Heart left ventricle (tissue), 16 donors: ENCODE data around the gene AEBP1. TPM values are rescaled to one million over a fixed set of nuclear protein-coding genes. Genes with fewer than 3 reads are reported as not detected.

ENCODE experiments used
- ATAC-seq, 4 donors: fragments of 200-7000 bp; cut with Tn5 transposase; one replicate each; pipeline ENCODE4 v1.9.1; 2020 to 2022; ENCODE audit warnings: moderate library complexity in 4 of 4, mild to moderate bottlenecking in 3 of 4, moderate number of reproducible peaks in 1 of 4
- DNase-seq, 5 donors: peaks; one replicate each; pipeline ENCODE4 v3.0.0-alpha.2; 2020
- H3K27ac ChIP-seq, 12 donors: fragments of 200-600 bp; sonication (generic) in 4 of 12; one replicate each; pipeline versions ENCODE4 v1.5.0 to v1.8.0; 2016 to 2022; ENCODE audit warnings: mild to moderate bottlenecking in 2 of 12
- H3K27me3 ChIP-seq, 9 donors: fragments of 200-600 bp; sonication (generic) in 2 of 9; one replicate each; pipeline versions ENCODE4 v1.5.1 to v1.8.0; 2016 to 2022; ENCODE audit warnings: mild to moderate bottlenecking in 3 of 9
- H3K36me3 ChIP-seq, 9 donors: fragments of 200-600 bp; sonication (generic) in 2 of 9; one replicate each; pipeline versions ENCODE4 v1.5.0 to v1.8.0; 2018 to 2022; ENCODE audit warnings: mild to moderate bottlenecking in 2 of 9
- H3K4me1 ChIP-seq, 12 donors: fragments of 200-600 bp; sonication (generic) in 4 of 12; one replicate each; pipeline versions ENCODE4 v1.5.0 to v1.8.0; 2016 to 2022; ENCODE audit warnings: mild to moderate bottlenecking in 3 of 12
- H3K4me3 ChIP-seq, 12 donors: fragments of 200-600 bp; sonication (generic) in 4 of 12; one replicate each; pipeline versions ENCODE4 v1.5.0 to v1.8.0; 2017 to 2022; ENCODE audit warnings: mild to moderate bottlenecking in 9 of 12, moderate library complexity in 4 of 12
- H3K9me3 ChIP-seq, 12 donors: fragments of 200-600 bp; sonication (generic) in 4 of 12; one replicate each; pipeline versions ENCODE4 v1.5.0 to v1.8.0; 2016 to 2022; ENCODE audit warnings: mild to moderate bottlenecking in 1 of 12
- POLR2A ChIP-seq, 2 donors: fragments of 450-650 bp; IDR thresholded peaks; one replicate each; pipeline ENCODE4 v1.6.1; 2017; ENCODE audit warnings: antibody characterized with exemption in 2 of 2, mild to moderate bottlenecking in 2 of 2, moderate library complexity in 2 of 2
- WGBS, 4 donors: extraction: QIAGEN DNeasy Blood & Tissue Kit in 2 of 4; methylation state at CpG; one replicate each; pipeline versions ENCODE4 v1.1.5 to v1.1.7; 2013 to 2018; 5-methylcytosine and 5-hydroxymethylcytosine counted together
- intact Hi-C, 10 donors: fragments of 100-400 bp; cut with DNase I; formaldehyde crosslinking; loops; one replicate each; pipeline versions ENCODE4 v1.11.1 to v1.14.2; 2022
- polyA plus RNA-seq, 2 donors: library from polyadenylated mRNA; stranded (reverse); fragments of 200-250 nt; gene quantifications; one replicate each; pipeline ENCODE4 v1.2.3, GENCODE V29; 2013
- total RNA-seq, 9 donors: library from RNA; depleted of rRNA in 2 of 9; stranded (reverse); fragments of >200 nt in 2 of 9; fragmentation: NEBNext Ultra II Directional in 3 of 9; extraction: Animal tissue kit (Norgen Biotek cat#: 25700) in 3 of 9; gene quantifications; one replicate each; pipeline versions ENCODE4 v1.1.0 to v1.2.4, GENCODE V29; 2016 to 2023
- TF ChIP-seq, protein P1 (sequence below), 12 donors: fragments of 200-600 bp; sonication (generic) in 4 of 12; IDR thresholded peaks; one replicate each; pipeline versions ENCODE4 v1.5.0 to v1.8.0; 2018 to 2022; ENCODE audit warnings: antibody characterized with exemption in 12 of 12, mild to moderate bottlenecking in 5 of 12
- donor health status: ischemic (EF 13 %, LVEDD 7.1; RV severe dilation, severe dysfunction).
- donor health status: healthy with polysubstance abuse.
- donor health status: DM: no; HTN: yes; CAD: no.
- donor health status: DM: no; HTN: no; CAD: no.
- donor health status: ischemic (EF 25% LVEDD 6.9; RV normal size, moderate dysfunction).
- donor health status: ischemic (EF 25% LVEDD 5.7; RV mildly dilated, moderate dysfunction).
- donor health status: healthy.
- donor health status: DM: yes; HTN: yes; CAD: no.
- donor health status: ischemic (EF 35%, LVEDD 5.7; RV mildly dilated, moderate dysfunction).
- donor health status: nonischemic (EF 11% LVEDD 7.7; RV severe dilation, severe dysfunction).
- donor health status: DM: yes; HTN: yes; CAD: no.
- donor health status: PGD.
- donor health status: ischemic (EF 29% LVEDD 5.4; RV normal size, mild dysfunction).
- donor health status: nonischemic (EF 23%, LVEDD 6.1; RV moderate dilation, normal function).

Gene AEBP1
- total and polyA plus RNA-seq, 11 donors = 10.9 to 51.1 (median 23.2) TPM

DNA sequence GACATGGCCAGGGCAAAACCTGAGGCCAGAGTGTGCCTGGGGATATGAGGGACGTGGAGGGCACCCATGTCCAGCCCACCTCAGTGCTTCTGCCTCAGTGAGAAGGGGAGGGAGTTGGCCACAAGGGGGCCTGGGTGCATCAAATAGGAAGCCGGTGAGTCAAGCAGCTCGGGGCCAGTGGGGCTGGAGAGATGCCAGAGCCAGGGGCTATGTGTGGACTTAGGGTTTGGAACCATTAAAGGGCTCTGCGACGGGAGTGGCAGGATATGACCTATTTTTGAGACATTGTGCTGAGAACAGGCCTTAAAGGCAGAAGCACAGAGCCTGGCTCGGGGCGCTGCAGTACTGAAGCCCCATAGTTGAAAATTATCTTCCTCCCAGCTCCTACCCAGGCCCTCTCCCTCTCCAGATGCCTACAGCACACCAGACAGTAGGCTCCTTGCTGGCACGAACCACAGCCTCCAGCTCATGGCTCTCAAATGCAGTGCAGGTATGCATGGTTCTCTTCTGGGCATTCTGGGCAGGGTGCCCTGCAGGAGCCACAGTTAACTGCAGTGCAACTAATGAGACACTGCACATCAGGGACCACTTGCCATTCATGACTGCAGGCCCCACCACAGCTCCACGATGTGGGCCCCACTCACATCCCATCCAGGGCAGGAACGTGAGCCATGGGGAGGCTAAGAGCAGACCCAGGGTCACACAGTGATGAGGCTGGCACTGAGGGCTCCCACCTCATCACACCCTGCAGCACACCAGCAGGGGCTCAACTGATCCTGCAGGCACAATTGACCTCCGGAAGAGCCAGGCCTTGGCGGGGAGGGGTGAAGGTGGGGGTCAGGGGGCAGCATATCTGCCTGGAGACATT, 31.5 kb upstream of the AEBP1 start:
- intact Hi-C loops = loop anchor here in 5 of 10 donors (2.0 to 5.0 kb wide), 2 partner anchors 124 to 130 kb away; partner anchors contain the start of gene YKT6 (in 2 of the 5)
- Histone ChIP-seq H3K9me3 (no peaks in the 10 kb centered on the region), H3K27me3 (no peaks in the 10 kb centered on the region), H3K4me3 (peak overlapping the region in 1 of 12 donors; percentile 35), H3K4me1 (peaks cover 13 to 67% (median 38%) of the 10 kb centered on the region in 12 donors), H3K36me3 (peaks cover 0 to 53% (median 38%) of the 10 kb centered on the region in 9 donors), H3K27ac (peak overlapping the region; percentile 57 to 90 (median 76))
- DNase-seq = peak; percentile 81 to 91 (median 89)
- WGBS, 4 donors = 37 to 44% (median 38%) methylated on average over 10 to 12 of the region's 12 CpGs
- TF ChIP-seq, protein P1, sequence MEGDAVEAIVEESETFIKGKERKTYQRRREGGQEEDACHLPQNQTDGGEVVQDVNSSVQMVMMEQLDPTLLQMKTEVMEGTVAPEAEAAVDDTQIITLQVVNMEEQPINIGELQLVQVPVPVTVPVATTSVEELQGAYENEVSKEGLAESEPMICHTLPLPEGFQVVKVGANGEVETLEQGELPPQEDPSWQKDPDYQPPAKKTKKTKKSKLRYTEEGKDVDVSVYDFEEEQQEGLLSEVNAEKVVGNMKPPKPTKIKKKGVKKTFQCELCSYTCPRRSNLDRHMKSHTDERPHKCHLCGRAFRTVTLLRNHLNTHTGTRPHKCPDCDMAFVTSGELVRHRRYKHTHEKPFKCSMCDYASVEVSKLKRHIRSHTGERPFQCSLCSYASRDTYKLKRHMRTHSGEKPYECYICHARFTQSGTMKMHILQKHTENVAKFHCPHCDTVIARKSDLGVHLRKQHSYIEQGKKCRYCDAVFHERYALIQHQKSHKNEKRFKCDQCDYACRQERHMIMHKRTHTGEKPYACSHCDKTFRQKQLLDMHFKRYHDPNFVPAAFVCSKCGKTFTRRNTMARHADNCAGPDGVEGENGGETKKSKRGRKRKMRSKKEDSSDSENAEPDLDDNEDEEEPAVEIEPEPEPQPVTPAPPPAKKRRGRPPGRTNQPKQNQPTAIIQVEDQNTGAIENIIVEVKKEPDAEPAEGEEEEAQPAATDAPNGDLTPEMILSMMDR (IDR thresholded peaks at IDR 0.05) = peak; percentile 53 to 81 (median 72)
- peak in 1 of 2 donors; percentile 34 for TF ChIP-seq POLR2A (IDR thresholded peaks at IDR 0.05)
- ATAC-seq = peak; percentile 27 to 64 (median 60)

DNA sequence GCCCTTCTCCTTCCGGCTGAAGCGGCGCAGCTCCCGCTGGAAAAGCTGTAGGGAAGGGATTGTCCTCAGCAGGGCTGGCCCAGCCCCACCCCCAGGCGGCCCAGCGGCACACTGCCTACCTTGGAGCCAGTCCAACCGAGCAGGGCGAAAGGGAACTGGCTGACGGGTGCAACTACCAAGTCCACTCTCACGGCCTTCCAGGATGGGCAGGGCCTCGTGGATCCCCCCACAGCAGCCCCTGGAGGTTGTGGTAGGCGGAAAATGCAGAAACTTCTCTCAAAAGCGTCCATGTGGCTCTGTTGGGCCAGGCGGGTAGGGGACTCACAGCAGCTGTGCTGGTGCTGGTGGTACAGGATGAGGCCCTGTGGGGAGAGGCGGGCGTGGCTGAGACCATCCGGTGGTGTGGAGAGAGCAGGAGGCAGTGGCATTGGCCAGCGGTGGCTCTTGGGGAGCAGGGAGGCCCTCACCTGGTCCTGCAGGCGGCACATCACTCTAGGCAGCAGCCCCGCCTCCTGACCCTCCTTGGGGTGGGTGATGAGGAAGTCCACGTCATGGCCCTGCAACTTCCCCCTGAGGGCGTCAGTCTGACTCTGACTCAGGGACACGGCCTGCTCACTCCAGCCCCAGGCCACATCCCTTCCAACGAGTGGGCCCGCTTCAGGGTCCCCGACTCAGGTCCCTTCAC, 30.3 kb upstream of the AEBP1 start:
- Histone ChIP-seq H3K4me3 (peak overlapping the region in 7 of 12 donors; percentile 0 to 35 (median 16)), H3K4me1 (peaks cover 13 to 68% (median 45%) of the 10 kb centered on the region in 12 donors), H3K27me3 (no peaks in the 10 kb centered on the region), H3K9me3 (no peaks in the 10 kb centered on the region), H3K27ac (peak overlapping the region; percentile 57 to 90 (median 76)), H3K36me3 (peaks cover 0 to 65% (median 48%) of the 10 kb centered on the region in 9 donors)
- ATAC-seq (peak; percentile 46 to 78 (median 74)), DNase-seq (peak; percentile 79 to 91 (median 86))
- 59 to 70% (median 62%) methylated on average over 11 to 26 of the region's 26 CpGs for WGBS, 4 donors
- TF ChIP-seq, protein P1 (IDR thresholded peaks at IDR 0.05) = peak in 2 of 12 donors; percentile 3 to 14
- TF ChIP-seq POLR2A (IDR thresholded peaks at IDR 0.05) = peak in 1 of 2 donors; percentile 49
- intact Hi-C loops = loop anchor here in 5 of 10 donors (2.0 to 5.0 kb wide), 2 partner anchors 123 to 128 kb away; partner anchors contain the start of gene YKT6 (in 2 of the 5)

DNA sequence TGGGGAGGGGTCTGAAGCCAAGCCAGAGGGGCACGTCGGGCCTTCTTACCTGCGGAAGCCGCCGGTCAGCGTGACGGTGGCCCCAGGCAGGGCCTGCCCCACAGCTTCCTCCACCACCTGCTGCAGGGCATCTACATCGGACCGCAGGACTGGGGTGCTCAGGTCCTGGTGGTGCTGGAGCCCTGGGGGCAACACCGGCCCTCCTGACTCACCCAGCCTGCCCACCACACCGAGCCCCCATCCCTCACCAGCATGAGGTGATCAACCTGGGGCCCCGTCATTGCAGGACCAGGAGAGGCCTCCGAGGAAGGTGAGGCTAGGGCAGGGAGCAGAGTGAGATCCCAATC, 29.8 kb upstream of the AEBP1 start:
- peak overlapping the region; percentile 57 to 90 (median 76) for H3K27ac ChIP-seq
- no peak for DNase-seq
- peak overlapping the region in 3 of 12 donors; percentile 0 to 34 (median 16) for H3K4me3 ChIP-seq
- ATAC-seq = peak in 1 of 4 donors; percentile 1
- no peaks in the 10 kb centered on the region for H3K27me3 ChIP-seq
- H3K36me3 ChIP-seq = peaks cover 0 to 70% (median 53%) of the 10 kb centered on the region in 9 donors
- TF ChIP-seq, protein P1 (IDR thresholded peaks at IDR 0.05) = no peak
- TF ChIP-seq POLR2A (IDR thresholded peaks at IDR 0.05) = no peak
- peaks cover 13 to 73% (median 45%) of the 10 kb centered on the region in 12 donors for H3K4me1 ChIP-seq
- intact Hi-C loops = loop anchor here in 2 of 10 donors (5.0 kb wide), 1 partner anchor 128 kb away; the partner anchor contains the start of gene YKT6 (in 2 of the 2)
- no peaks in the 10 kb centered on the region for H3K9me3 ChIP-seq
- WGBS, 4 donors = 88 to 94% (median 91%) methylated on average over 11 to 13 of the region's 13 CpGs
